ENCODE data around the gene SETMAR. TPM values are rescaled to one million over a fixed set of nuclear protein-coding genes. Genes with fewer than 3 reads are reported as not detected.
A peak's percentile ranks its signal among the peaks of the same experiment; 100 is the strongest.

The SETMAR gene
- total and polyA plus RNA-seq, 2 of the 13 experiments (the other 11 are each of a cell fraction or from before 2014, with no cell fraction given): 7.0 to 16.7 TPM

DNA sequence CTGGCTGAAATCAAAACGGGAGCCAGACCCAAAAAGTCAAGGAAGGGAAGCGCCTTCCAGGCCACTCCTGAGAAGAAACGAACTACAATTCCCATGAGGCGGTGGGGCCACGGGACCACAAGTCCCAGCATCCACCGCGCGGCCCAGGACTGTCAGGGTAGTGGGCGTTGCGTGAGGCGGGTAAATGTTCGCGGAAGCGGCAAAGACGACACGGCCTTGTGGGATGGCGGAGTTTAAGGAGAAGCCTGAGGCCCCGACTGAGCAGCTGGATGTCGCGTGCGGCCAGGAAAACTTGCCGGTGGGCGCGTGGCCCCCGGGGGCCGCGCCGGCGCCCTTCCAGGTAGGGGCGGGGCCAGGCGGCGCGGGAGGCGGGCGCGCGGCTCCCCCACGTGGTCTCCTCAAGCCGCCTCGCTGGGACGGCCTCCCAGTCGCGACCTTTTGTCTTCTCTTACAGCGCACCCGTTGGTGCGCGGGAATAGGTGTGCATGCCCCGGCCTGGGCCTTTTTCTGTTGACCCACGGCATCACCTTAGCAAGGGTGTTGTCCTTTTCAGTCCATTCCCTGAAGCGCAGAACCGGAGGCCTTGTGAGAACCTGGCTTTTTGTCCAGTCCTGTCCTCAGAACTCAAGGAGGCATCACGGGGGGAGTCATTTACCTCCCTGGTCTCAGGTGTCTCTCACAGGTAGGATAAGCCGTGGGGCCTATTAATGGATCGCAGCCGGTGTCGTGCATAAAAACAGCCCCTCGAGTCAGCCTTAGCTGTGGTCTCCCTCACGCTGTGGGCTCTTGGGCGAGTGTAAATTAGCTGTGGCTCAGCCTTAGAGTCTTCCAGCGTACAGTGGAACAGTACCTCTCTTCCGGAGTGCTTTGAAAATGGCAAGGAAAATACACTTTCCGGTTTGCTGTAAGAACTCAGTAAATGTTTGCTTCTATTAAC is at the start of gene SETMAR (continued):
- TF ChIP-seq, protein P1, sequence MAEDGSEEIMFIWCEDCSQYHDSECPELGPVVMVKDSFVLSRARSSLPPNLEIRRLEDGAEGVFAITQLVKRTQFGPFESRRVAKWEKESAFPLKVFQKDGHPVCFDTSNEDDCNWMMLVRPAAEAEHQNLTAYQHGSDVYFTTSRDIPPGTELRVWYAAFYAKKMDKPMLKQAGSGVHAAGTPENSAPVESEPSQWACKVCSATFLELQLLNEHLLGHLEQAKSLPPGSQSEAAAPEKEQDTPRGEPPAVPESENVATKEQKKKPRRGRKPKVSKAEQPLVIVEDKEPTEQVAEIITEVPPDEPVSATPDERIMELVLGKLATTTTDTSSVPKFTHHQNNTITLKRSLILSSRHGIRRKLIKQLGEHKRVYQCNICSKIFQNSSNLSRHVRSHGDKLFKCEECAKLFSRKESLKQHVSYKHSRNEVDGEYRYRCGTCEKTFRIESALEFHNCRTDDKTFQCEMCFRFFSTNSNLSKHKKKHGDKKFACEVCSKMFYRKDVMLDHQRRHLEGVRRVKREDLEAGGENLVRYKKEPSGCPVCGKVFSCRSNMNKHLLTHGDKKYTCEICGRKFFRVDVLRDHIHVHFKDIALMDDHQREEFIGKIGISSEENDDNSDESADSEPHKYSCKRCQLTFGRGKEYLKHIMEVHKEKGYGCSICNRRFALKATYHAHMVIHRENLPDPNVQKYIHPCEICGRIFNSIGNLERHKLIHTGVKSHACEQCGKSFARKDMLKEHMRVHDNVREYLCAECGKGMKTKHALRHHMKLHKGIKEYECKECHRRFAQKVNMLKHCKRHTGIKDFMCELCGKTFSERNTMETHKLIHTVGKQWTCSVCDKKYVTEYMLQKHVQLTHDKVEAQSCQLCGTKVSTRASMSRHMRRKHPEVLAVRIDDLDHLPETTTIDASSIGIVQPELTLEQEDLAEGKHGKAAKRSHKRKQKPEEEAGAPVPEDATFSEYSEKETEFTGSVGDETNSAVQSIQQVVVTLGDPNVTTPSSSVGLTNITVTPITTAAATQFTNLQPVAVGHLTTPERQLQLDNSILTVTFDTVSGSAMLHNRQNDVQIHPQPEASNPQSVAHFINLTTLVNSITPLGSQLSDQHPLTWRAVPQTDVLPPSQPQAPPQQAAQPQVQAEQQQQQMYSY (CRISPR knock-in tag; IDR thresholded peaks at IDR 0.05): no peak
- TF ChIP-seq ATF7-NPFF (CRISPR knock-in tag; IDR thresholded peaks at IDR 0.05; ENCODE audit: low read depth) (peak; percentile 65; the same call in 1 of the 2 replicates), MTF1 (CRISPR knock-in tag; IDR thresholded peaks at IDR 0.05) (peak; percentile 54; the same call in 1 of the 2 replicates), STAG1 (CRISPR knock-in tag; IDR thresholded peaks at IDR 0.05) (no peak), SRY (CRISPR knock-in tag; IDR thresholded peaks at IDR 0.05) (peak; percentile 68; the same call in 1 of the 2 replicates), NFIC (IDR thresholded peaks at IDR 0.05; ENCODE audit: low read length) (no peak), HMG20A (CRISPR knock-in tag; IDR thresholded peaks at IDR 0.05; ENCODE audit: borderline replicate concordance) (no peak), ZNF713 (CRISPR knock-in tag; IDR thresholded peaks at IDR 0.05) (no peak), ZSCAN21 (CRISPR knock-in tag; IDR thresholded peaks at IDR 0.05; ENCODE audit: borderline replicate concordance) (peak; percentile 75), ZNF616 (CRISPR knock-in tag; IDR thresholded peaks at IDR 0.05; ENCODE audit: low read depth) (no peak)
- TF ChIP-seq, protein P2, sequence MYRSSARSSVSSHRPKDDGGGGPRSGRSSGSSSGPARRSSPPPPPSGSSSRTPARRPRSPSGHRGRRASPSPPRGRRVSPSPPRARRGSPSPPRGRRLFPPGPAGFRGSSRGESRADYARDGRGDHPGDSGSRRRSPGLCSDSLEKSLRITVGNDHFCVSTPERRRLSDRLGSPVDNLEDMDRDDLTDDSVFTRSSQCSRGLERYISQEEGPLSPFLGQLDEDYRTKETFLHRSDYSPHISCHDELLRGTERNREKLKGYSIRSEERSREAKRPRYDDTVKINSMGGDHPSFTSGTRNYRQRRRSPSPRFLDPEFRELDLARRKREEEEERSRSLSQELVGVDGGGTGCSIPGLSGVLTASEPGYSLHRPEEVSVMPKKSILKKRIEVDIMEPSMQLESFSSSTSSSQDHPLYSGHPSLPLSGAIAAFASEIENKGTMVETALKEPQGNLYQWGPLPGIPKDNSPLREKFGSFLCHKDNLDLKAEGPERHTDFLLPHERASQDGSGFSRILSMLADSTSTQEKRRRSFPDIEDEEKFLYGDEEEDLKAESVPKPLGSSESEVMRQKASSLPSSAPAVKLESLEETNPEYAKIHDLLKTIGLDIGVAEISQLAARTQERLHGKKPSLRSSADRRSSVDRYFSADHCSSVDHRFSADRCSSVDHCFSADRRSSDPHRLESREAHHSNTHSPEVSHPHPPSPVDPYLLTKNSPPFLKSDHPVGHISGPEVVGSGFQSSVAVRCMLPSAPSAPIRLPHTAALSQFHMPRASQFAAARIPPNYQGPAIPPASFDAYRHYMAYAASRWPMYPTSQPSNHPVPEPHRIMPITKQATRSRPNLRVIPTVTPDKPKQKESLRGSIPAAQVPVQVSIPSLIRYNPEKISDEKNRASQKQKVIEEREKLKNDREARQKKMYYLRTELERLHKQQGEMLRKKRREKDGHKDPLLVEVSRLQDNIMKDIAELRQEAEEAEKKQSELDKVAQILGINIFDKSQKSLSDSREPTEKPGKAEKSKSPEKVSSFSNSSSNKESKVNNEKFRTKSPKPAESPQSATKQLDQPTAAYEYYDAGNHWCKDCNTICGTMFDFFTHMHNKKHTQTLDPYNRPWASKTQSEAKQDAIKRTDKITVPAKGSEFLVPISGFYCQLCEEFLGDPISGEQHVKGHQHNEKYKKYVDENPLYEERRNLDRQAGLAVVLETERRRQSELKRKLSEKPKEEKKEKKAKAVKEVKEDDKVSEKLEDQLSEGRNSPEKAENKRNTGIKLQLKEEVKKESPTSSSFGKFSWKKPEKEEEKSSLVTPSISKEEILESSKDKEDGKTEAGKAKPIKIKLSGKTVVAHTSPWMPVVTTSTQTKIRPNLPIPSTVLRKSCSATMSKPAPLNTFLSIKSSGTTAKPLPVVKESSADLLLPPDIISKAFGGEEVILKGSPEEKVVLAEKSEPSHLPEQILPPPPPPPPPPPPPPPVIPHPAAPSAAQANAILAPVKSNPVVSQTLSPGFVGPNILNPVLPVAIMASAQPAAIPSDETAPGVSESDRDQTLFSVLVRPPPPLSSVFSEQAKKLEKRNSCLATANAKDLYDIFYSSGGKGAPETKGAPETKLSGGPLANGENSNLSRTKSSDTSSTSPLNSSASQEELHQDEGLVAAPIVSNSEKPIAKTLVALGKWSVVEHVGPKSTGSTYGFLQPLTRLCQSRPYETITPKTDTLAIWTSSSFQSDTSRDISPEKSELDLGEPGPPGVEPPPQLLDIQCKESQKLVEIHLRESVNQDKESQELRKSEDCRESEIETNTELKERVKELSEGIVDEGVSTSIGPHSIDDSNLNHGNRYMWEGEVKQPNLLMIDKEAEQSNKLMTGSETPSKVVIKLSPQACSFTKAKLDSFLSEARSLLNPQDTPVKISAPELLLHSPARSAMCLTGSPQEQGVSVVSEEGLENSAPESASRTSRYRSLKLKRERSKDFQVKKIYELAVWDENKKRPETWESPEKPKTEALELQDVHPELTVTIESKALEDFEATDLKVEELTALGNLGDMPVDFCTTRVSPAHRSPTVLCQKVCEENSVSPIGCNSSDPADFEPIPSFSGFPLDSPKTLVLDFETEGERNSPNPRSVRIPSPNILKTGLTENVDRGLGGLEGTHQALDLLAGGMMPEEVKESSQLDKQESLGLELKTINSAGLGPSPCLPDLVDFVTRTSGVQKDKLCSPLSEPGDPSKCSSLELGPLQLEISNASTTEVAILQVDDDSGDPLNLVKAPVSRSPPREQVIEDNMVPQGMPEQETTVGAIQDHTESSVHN (CRISPR knock-in tag; IDR thresholded peaks at IDR 0.05): no peak
- TF ChIP-seq, protein P3, sequence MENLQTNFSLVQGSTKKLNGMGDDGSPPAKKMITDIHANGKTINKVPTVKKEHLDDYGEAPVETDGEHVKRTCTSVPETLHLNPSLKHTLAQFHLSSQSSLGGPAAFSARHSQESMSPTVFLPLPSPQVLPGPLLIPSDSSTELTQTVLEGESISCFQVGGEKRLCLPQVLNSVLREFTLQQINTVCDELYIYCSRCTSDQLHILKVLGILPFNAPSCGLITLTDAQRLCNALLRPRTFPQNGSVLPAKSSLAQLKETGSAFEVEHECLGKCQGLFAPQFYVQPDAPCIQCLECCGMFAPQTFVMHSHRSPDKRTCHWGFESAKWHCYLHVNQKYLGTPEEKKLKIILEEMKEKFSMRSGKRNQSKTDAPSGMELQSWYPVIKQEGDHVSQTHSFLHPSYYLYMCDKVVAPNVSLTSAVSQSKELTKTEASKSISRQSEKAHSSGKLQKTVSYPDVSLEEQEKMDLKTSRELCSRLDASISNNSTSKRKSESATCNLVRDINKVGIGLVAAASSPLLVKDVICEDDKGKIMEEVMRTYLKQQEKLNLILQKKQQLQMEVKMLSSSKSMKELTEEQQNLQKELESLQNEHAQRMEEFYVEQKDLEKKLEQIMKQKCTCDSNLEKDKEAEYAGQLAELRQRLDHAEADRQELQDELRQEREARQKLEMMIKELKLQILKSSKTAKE (CRISPR knock-in tag; IDR thresholded peaks at IDR 0.05; ENCODE audit: borderline replicate concordance): no peak
- TF ChIP-seq, protein P4, sequence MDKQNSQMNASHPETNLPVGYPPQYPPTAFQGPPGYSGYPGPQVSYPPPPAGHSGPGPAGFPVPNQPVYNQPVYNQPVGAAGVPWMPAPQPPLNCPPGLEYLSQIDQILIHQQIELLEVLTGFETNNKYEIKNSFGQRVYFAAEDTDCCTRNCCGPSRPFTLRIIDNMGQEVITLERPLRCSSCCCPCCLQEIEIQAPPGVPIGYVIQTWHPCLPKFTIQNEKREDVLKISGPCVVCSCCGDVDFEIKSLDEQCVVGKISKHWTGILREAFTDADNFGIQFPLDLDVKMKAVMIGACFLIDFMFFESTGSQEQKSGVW (CRISPR knock-in tag; IDR thresholded peaks at IDR 0.05; ENCODE audit: borderline replicate concordance): no peak
